Activated CD4-positive, CD25-positive, alpha-beta regulatory T cell treated with anti-CD3 and anti-CD28 coated beads, Interleukin-2, amount 50 U/mL, for 72 hours (primary cell): ENCODE data around the gene PLAGL1.
"Not testable (repeated sequence)": the region's sequence is repeated elsewhere in the genome, so short reads cannot be mapped to it uniquely, and the experiment has no call there.

Experiments used
- DNase-seq: peaks from one replicate; pipeline ENCODE4 v3.0.0; 2021

The PLAGL1 gene, protein sequence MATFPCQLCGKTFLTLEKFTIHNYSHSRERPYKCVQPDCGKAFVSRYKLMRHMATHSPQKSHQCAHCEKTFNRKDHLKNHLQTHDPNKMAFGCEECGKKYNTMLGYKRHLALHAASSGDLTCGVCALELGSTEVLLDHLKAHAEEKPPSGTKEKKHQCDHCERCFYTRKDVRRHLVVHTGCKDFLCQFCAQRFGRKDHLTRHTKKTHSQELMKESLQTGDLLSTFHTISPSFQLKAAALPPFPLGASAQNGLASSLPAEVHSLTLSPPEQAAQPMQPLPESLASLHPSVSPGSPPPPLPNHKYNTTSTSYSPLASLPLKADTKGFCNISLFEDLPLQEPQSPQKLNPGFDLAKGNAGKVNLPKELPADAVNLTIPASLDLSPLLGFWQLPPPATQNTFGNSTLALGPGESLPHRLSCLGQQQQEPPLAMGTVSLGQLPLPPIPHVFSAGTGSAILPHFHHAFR

DNA sequence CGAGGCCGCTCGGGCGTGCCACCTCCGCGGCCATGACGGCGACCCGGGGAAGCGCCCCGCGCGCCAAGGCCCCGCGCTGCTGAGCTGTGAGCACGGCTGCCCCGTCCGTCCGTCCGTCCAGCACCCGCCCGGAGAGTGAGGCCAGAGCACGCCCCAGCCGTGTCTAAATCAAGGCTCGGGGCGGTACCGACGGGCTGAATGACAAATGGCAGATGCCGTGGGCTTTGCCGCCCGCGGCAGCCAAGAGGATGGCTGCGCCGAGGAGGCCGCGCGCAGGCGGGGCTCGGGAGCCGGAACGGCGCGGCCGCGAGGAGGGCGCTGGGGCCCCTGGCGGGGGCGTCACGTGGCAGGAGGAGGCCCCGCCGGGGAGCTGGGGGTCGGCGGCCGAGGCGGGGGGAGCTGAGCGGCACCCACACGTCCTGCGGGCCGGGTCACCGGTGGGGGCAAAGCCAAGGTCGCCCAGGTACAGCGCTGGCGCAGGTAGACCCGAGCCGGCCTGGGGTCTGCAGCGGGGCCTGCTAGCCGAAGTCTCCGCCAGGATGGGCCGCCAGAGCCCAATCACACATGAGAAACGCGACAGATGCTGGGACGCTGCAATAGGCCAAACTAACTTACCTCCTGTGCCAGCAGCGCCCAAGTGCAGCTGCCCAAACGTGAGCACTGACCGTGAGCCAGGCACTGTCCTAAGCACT, at the start of gene PLAGL1:
PLAGL1 (minus strand) TSS at position 140 of the 692 bp plus-strand sequence. CDS start 60,123 bp downstream, outside the sequence.
- peak; percentile 37 for DNase-seq

DNA sequence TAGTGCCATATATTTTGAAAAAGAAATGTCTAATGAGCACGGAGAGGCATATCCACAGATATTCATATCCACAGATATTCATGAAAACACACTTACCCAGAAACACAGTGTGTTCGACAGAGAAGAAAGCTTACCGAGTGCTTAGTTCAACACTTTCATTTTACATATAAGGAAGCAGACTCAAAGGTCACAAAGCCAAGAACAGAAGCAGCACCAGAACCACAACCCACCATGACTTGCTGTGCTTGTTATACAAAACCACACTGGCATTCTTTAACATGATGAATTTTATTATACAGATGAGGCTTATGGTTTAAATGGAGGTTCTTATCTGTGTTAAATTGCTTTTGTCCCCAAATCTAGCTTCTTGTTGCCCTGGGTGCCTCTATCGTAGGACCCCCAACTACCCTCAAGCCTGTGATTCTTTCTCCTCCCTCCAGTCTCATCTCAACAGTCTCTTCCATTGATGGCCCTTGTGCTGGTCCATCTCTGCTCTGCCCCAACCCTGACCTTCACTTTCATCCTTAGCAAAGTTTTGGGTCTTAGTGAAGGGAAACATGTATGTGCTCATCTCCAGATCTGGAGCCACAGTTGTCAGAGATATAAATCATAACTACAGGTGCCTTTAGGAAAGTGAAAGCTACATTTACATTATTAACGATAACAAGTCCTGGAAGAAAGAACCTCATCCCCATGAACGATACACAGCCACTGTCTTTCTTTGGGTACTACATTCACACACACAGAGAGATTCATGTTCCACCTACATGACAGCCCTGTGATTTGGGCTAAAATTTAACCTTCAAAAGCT, 47.3 kb upstream of the PLAGL1 start:
- DNase-seq = peak; percentile 33

DNA sequence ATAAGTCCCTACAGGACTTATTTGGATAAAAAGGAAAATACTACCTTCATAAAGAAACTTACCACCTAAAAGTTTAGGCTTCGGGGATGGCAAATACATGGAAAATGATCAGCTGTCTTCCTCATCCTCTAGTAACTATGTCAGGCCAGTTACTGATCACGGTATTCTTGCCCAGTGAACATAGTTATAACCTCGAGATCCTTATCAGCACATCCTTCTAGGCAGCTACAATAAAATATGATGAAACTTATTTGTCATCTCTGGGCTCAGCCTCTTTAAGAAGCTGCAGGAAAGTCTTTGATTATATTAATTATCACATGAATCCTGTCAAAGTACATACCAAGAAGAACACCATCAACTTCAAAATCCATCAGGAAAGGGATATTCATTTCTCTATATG, 45.5 kb upstream of the PLAGL1 start:
- no peak for DNase-seq

DNA sequence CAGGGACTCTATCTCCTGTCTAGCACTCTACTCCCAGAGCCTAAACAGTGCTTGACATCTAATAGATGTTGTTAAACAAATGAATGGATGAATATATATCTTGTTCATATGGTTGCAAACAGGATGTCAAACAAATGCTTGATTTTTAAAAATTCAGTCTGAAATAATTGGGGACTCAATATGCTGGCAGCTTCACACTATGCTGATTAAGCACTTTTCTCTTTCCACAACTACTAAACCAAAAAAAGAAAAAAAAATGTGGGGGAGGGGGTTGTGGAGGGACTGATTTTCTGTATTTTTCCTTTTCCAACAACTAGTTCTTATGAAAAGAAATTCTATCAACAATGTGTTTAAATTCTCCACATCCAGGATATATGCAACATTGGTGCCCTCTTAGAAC, 44.4 kb upstream of the PLAGL1 start:
- no peak for DNase-seq

DNA sequence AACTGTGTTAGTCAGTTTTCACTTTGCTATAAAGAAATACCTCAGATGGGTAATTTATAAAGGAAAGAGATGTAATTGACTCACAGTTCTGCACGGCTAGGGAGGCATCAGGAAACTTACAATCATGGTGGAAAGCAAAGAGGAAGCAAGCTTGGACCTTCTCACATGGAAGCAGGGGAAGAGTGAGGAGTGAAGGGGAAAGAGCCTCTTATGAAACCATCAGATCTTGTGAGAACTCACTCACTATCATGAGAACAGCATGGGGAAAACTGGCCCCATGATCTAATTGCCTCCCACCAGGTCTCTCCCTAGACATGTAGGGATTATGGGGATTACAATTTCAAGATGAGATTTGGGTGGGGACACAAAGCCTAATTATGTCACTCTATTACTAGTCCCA, 41.3 kb upstream of the PLAGL1 start:
- no peak for DNase-seq

DNA sequence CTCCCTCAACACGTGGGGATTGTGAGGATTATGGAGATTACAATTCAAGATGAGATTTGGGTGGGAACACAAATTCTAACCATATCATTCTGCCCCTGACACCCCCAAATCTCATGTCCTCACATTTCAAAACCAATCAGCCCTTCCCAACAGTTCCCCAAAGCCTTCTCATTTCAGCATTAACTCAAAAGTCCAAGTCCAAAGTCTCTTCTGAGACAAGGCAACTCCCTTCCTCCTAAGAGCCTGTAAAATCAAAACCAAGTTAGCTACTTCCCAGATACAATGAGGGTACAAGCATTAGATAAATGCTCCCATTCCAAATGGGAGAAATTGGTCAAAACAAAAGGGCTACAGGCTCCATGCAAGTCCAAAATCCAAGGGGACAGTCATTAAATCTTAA, 39.6 kb upstream of the PLAGL1 start:
- no peak for DNase-seq

DNA sequence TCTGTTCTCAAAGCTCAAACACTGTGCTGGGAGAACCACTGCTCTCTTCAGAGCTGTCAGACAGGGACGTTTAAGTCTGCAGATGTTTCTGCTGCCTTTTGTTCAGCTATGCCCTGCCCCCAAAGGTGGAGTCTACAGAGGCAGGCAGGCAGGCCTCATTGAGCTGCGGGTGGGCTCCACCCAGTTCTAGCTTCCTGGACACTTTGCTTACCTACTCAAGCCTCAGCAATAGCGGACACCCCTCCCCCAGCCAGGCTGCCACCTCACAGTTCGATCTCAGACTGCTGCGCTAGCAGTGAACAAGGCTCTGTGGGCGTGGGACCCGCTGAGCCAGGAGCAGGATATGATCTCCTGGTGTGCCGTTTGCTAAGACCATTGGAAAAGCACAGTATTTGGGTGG, 38.6 kb upstream of the PLAGL1 start:
- not testable (repeated sequence) for DNase-seq

DNA sequence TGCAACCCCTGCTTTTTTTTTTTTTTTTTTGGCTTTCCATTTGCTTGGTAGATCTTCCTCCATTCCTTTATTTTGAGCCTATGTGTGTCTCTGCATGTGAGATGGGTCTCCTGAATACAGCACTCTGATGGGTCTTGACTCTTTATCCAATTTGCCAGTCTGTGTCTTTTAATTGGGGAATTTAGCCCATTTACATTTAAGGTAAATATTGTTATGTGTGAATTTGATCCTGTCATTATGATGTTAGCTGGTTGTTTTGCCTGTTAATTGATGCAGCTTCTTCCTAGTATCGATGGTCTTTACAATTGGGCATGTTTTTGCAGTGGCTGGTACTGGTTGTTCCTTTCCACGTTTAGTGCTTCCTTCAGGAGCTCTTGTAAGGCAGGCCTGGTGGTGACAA, 36.9 kb upstream of the PLAGL1 start:
- not testable (repeated sequence) for DNase-seq

DNA sequence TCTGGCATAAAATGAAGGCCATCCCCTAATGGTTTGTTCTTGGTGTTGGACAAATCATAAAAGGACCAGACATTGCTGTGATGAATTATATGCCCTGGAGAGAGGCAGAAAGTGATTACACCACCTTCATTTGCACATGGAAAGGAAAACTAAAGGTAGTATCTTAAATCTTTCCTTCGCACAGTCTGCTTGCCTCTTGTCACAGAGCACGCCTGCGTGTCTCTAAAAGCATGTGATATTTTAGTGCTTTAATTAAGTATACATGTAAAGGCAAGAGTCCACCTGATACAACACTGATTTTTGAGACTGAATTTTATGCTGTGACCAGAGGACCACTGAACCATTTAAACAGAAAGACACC, 28.8 kb upstream of the PLAGL1 start:
- no peak for DNase-seq

DNA sequence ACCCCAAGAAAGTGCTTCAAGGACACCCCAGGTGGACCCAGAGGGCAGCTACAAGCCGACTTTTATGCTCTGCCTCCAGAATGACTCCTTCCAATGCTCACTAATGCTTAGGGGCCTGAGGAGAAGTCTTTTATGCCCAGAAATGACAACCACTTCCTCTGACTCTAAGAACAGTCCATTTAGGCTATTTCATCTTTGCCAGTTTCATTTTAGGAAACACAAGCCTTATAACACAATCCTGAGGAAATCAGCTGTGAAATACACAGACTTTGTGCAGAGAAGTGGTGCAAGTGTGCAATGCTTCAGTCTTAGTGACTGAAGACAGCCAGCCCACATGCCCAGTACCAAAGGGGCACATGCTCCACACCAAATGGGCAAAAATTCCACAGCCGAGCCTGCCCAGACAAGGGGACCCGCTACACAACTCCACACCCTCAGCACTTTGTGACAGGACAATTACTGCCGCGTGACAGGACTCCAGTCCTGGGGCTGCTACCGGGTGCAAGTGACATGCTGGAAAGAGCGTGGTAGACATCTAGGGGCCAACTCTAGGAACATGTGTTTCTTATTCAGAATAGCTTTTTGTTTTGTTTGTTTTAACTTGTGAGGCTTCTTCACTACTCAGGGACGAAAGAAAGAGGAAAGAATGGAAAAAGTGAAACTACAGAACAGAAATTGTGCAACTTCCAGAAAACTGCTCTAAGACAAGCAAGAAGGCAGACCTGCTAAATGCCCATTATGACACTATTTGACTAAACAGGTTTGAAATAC, 28.2 kb upstream of the PLAGL1 start:
- DNase-seq = no peak

DNA sequence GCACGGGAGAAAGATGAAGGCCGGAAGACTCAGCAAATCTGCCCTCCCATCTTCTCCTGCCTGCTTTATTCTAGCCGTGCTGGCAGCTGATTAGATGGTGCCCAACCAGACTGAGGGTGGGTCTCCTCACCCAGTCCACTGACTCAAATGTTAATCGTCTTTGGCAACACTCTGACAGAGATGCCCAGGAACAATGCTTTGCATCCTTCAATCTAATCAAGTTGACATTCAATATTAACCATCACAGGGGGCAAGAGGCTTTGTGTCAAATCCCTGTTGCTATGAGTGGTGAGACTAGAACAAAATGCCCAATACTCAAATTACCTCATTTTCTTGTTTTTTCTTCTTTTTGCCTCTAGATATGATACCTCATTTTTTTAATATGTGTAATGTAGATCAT, 27.4 kb upstream of the PLAGL1 start:
- no peak for DNase-seq

DNA sequence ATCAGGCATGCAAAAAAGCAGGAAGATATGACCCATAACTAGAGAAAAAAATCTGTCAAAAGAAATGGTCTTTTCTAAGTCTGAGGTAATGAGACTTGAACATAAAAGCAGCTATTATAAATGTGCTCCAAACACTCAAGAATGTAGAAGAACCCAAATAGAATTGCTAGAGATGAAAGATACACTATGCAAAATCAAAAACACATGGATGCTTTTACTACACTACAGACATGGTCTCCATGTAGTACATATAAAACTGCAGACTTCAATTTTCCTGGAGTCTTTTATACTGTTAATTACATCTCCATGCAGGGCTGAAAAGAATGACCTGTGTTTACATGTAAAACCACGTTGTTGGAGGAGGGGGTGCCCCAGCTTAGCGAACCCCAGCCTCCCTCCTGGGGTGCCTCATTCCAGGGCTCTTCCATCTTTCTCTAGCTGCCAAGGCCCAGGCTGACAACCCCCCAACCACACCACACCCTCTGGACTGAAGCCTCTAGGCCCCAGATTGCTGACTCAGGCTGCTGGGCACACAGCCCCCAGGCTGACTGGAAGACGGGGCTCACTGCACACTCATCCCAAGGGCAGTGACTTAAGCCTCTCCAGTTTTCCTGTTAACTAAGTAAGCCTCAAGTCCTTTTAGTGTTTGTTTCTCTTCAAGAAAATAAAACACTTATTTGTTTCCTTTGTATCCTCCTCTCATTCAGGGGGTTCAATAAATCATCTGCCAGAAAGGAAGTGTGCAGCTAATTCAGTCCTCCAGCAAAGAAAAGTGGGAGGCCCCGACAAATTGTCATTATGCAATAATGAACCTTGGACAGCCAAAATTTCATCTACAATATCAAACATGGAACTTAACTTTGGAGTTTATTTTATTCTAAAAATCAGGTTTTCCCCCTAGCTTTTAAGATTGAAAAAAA, 26.0 kb upstream of the PLAGL1 start:
- no peak for DNase-seq

DNA sequence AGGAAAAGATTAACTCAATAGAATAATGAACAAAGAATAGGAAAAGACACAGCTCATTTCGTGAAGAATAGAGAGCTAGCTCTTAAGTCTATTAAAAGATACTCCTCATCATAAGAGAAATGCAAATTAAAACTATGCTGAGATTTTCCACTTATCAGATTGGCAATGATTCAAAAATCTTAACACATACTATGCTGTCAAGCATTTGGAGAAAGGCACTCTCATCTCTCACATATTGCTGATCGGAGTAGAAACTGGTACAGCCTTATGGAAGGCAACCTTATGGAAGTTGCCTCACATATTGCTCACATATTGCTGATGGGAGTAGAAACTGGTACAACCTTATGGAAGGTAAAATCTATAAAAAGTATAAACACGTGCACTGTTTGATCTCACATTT, 21.4 kb upstream of the PLAGL1 start:
- DNase-seq = no peak

DNA sequence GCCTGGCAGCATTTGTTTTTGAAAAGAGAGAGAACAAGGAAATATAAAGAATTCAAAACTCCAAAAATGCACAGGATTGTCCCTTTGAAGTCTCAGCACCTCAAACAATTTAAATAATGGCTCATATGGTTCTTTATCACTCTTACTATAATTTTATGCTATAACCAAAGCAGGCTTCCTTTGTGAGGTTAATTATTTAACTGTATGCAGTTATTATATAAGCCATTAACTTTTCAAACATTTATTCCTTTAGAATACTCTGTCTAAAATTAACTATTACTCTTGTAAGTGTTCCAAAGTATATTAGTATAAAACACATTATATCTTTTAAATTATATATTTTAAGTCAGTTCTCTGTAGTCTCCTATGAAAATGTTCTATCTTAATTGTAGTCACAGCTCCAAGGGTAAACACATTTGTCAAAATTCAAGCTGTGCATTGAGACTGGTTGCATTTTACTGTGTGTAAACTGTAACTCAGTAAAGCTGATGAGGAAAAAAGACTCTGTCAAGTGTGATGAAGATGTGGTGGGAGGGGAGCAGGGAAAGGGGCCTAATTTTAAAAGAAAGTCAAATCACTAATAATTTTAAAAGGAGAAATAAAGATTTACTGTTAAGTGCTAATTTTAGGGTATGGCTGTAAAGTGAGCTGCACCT, 20.0 kb upstream of the PLAGL1 start:
- DNase-seq = no peak

DNA sequence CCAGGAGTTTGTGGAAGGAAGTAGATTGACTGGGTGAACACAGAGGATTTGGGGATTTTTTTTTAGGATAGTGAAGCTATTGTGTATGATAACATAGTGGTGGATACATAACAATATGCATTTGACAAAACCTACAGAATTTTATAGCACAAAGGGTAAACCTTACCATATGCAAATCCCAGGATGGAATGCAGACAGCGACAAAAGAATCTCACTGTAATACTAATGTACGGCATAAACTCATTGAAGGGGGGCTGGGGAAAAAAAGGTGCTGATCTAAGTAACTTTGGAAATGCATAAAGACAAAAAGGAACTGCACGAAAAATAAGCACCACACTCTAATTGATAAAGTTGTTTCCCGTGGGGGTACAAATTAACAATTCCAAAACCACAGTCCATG, 15.2 kb upstream of the PLAGL1 start:
- DNase-seq = no peak

DNA sequence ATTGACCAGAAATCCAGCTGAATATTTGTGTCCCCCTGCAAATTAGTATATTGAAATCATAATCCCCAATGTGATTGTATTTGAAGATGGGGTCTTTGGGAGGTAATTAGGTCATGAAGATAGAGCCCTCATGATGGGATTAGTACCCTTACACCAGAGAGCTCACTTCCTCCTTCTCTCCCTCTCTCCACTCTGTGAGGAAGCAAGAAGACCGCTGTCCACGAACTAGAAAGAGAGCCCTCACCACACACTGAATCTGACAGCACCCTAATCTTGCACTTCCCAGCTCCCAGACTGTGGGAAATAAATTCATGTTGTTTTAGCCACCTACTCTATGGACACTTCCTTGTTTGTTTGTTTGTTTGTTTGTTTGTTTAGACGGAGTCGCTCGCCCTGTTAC, 11.9 kb upstream of the PLAGL1 start:
- no peak for DNase-seq

DNA sequence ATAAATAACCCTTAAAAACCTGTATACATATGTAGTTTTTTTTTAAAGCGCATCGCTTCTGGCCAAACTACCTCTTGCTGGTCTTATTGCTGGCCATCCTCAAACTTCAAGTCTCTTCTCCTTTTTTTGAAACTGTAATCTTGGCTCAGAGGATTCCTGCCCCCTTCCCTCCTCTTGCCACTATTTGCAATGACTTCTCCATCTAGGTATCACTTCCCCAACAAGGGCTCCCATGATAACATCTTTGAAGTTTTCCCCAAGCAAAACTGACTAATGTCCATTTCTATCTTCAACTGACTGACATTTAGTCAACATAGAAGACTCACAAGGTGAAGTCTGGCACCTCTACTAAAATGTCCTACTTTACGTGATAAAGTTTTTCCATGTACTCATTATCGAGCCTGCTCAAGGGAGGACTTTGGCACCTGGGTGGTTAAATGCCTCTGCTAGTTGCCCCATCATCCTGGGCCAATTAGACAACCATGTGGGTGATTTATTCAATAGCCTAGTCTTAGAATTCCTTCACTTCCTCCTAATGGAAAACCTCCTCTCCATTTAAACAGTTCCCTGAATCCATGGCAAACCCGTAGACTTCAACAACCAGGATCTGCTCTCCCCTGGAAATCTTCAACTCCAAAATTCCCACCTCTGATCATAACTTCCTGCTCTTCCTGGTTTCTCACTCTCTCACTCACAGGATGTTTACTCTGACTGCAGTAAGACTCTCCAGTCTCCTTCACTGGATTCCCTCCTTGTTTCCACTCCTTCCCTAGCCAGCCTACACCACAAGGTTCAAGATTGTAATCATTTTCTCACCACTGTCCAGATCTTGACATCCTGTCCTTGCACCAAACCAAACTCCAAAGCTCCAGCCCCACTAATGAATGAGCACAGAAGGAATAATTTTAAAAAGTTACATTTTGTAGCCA, 9.4 kb upstream of the PLAGL1 start:
- DNase-seq = no peak

DNA sequence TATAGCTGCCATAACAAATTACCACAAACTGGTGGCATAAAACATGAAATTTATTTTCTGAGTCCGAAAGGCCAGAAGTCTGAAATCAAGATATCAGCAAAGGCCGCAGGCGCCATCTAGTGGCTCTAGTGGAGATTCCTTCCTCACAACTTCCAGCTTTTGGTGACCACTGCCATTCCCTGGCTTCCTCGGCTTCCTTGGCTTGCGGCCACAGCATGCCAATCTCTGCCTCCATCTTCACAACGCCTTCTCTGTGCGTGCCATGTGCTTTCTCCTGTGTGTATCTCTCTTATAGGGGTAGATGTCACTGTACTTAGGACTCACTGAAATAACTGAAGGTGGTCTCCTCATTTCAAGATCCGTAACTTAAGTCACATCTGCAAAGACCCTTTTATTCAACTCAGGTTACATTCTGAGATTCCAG, 5.4 kb upstream of the PLAGL1 start:
- DNase-seq = peak; percentile 60

DNA sequence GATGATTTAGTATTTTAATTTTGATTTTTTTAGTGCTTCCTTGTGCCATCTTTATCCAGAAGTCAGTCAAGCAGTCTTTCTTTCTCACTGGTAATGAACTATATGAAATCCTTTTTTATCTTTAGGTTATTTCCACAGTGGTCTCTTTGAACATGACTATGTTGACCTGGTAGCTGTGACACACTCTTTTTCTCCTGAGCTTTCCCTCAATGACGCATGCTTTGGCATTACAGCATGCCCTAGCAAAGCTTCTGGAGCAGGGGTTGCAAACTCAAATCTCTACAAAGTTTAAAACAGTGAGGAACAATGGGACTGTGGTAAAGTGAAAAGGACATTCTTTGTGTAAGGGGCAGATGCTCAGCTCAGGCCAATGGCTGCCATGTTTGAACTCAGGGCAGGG, 4.5 kb upstream of the PLAGL1 start:
- DNase-seq = no peak

DNA sequence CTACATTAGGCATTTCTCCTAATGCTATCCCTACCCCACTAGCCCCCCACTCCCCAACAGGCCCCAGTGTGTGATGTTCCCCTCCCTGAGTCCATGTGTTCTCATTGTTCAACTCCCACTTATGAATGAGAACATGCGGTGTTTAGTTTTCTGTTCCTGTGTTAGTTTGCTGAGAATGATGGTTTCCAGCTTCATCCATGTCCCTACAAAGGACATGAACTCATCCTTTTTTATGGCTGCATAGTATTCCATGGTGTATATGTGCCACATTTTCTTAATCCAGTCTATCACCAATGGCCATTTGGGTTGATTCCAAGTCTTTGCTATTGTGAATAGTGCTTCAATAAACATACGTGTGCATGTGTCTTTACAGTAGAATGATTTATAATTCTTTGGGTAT, 1.6 kb upstream of the PLAGL1 start:
- not testable (repeated sequence) for DNase-seq
